HL-60 (cell line): Measurements from ENCODE around the gene TGFBI.

Experiments
- CTCF ChIP-seq: IDR thresholded peaks from one replicate; pipeline ENCODE4 v1.5.1; 2011; ENCODE audit warnings: low read length, control low read depth, inconsistent platforms; ENCODE audit not compliant: insufficient read depth
- GABPA ChIP-seq: IDR thresholded peaks from 2 replicates; pipeline ENCODE4 v1.6.1; 2012; ENCODE audit warnings: low read depth
- POLR2AphosphoS5 ChIP-seq: IDR thresholded peaks from 2 replicates; pipeline ENCODE4 v1.6.1; 2012; ENCODE audit warnings: low read depth
- REST ChIP-seq: IDR thresholded peaks from 2 replicates; pipeline ENCODE4 v1.6.1; 2012; ENCODE audit warnings: low read depth; ENCODE audit not compliant: insufficient replicate concordance
- SPI1 ChIP-seq: IDR thresholded peaks from 2 replicates; pipeline ENCODE4 v1.6.1; 2012; ENCODE audit warnings: low read depth, mild to moderate bottlenecking, borderline replicate concordance

- TF ChIP-seq CTCF: no peak
- TF ChIP-seq REST: no peak
- TF ChIP-seq POLR2AphosphoS5: no peak
- no peak for TF ChIP-seq GABPA
- no peak for TF ChIP-seq SPI1
These were observed 8.3 kb upstream of the TGFBI start for GRCh38 chr5:136020383-136021015.
